HL-60 (cell line): ENCODE results near the gene LSM4.

ENCODE experiments used
- CTCF ChIP-seq: IDR thresholded peaks from one replicate; pipeline ENCODE4 v1.5.1; 2011; ENCODE audit warnings: low read length, control low read depth, inconsistent platforms; ENCODE audit not compliant: insufficient read depth
- GABPA ChIP-seq: IDR thresholded peaks from 2 replicates; pipeline ENCODE4 v1.6.1; 2012; ENCODE audit warnings: low read depth
- POLR2AphosphoS5 ChIP-seq: IDR thresholded peaks from 2 replicates; pipeline ENCODE4 v1.6.1; 2012; ENCODE audit warnings: low read depth
- REST ChIP-seq: IDR thresholded peaks from 2 replicates; pipeline ENCODE4 v1.6.1; 2012; ENCODE audit warnings: low read depth; ENCODE audit not compliant: insufficient replicate concordance
- SPI1 ChIP-seq: IDR thresholded peaks from 2 replicates; pipeline ENCODE4 v1.6.1; 2012; ENCODE audit warnings: low read depth, mild to moderate bottlenecking, borderline replicate concordance

- TF ChIP-seq CTCF: no peak
- TF ChIP-seq POLR2AphosphoS5: no peak
- no peak for TF ChIP-seq REST
- TF ChIP-seq GABPA: no peak
- TF ChIP-seq SPI1: no peak
Measured at GRCh38 chr19:18342090-18342632, 19.3 kb upstream of the LSM4 start.
